OCI-M1 (cell line): ENCODE data around the gene SCUBE1.

Experiments
- DNase-seq: peaks from one replicate; lab custom pipeline; 2025; lab: John Stamatoyannopoulos, UW

The SCUBE1 gene

DNA sequence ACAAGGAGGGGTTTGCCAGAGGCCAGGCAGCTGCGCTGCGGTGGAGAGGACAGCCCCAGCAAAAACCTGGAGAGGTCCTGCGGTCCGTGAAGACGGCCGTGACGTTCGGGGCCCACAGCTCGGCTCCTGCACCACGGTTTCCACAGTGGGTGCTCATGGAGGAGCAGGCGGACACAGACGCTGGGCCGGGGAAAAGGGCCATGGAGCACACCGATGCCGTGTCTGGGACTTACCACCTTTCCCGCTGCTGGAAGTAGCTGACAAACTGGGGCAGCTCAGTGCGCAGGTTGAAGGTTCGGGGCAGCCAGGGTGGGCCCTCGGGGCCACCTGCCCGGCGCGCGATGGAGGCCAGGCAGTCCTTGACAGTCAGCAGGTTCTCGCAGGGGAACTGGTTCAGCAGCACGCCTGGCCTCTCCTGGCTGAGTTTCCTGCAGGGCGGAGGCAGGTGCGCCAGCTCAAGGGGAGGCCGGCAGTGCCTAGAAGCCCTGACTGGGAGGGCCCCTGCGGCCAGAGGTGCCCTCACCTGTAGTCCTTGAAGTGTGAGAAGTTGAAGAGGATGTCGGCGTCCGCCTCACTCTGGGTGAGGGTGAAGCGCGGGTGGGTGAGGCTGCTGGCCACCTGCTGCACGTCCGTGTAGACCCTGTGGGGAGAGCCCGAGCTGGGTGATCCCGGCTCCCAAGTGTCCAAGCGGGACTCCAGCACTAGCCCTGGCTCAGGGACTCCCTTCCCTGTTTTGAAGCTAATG, 169.0 kb downstream of the SCUBE1 start:
- DNase-seq, result no peak

DNA sequence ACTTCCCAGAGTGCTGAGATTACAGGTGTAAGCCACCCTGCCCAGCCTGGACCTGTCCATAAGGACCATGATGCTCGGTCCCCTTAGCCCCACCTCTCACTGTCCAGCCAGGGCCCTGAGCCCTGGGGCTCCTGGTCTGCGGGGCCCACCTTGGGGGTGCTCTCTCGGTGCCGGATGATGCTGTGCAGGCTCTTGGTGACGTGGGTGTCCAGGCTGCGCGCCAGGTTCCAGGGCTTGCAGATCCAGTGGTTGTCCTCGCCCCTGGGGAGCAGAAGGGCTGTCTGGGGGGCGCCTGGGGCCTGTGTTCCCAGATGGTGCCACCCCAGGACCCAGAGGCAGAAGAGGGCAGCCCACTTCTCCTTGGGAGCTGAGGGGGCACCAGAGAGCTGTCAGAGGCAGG, 169.6 kb downstream of the SCUBE1 start:
- no peak for DNase-seq

DNA sequence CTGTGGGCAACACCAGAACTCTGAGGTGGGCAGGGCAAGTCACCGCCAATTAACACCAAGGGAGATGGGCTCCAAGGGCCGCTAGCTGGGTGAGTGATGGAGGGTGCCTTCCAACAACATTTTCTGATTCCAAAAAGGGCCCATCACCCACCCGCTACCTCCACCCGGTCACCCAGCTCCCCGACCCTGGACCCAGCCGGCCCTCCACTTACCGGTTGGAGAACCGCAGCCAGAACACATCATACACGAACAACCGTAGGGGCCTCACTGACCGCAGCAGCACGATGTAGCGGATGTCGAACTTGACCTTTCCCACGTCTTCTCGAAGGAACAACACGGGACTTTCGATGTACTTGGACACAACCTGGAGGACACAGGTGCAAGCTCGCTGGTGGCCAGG, 171.0 kb downstream of the SCUBE1 start:
- no peak for DNase-seq

DNA sequence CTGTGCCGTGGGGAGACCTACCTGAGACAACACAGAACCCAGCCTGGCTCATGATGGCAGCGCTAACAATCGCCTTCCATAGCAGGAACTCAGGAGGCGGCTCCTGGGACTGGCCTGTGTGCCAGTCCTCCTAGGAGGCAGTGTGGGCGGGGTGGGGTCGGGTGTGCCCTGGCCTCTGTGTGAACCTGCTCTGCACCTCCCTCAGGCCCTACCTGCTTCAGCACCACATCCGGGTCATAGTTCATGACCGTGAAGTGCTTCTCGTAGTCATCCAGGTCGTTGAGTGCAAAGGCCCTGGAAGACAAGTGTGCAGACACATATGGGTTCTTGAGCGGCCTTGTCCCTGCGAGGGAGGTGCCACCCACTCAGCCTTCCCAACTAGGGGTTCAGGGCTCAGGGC, 171.6 kb downstream of the SCUBE1 start:
- no peak for DNase-seq

DNA sequence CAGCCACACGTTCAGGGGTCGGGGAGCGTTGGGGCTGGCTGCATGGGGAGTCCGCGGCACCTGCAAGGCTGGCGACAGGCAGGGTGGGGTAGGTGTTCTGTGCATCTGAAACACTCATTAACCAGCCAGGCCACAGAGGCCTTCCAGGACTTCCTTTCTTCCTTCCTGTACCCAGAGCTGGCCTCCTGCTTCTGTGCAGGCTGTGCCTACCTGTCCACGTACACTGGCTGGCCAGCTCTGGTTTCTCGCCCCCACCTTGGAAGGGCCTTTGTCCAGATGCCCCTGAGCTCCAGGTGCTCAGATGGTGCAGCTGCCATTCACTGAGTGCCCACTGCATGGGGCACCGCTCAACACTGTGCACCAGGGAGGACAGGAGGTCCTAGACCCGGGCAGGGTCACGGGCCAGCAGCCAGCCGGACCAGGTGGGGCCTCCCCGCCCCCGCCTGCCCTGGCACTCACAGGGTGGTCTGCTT, 172.1 kb downstream of the SCUBE1 start:
- DNase-seq, result no peak

DNA sequence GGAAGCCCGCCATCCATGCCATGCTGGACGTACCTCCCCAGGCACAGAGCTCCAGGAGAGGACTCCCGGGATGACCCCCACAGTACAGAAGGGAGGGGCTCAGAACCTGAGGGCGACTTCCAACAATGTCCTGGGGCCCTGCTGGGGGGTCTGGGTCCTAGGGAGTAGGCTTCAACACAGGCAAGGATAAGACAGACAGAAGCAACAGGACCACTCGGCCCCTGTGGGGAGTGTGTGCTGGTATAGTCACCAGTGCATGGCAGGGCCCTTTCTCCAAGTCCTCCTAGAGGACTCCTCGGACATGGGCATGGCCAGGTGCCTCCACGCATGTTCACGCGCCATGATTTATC, 173.1 kb downstream of the SCUBE1 start:
- no peak for DNase-seq

DNA sequence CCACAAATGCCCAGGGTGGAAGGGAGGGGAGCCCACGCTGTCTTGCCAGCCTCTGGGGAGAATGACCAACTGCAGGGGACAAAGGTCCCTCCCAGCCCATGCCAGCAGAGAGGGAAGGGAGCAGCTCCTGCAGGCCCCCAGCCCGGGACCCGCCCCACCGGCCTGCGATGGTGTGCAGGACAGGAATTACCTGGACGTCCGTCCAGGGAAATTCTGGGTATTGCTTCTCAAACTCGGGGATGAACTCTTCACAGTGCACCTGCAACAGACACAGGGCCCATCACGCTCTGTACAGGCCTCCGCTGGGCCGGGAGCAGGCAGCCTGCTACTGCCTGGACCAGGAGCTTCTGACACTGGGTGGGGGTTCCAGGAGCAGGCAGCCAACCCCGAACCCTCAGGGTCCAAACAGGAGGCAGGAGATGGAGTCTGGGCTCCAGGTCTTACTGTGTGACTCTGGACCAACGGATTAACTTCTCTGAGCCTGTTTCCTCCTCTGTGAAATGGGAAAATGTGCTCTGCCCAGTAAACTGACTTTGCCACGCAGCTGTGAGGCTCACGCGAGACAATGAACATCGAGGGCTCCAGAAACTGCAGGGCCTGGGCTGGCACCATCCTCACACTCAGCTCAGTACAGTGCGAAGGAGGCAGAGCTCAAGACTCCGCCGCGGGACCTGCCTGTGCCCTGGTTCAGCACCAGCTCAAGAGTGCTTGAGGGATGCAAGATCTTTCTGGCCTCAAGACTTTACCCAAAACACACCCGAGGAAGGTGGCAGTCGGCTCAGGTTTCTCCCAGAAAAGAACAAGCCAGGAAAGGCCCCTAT, 173.7 kb downstream of the SCUBE1 start:
- DNase-seq, result no peak

DNA sequence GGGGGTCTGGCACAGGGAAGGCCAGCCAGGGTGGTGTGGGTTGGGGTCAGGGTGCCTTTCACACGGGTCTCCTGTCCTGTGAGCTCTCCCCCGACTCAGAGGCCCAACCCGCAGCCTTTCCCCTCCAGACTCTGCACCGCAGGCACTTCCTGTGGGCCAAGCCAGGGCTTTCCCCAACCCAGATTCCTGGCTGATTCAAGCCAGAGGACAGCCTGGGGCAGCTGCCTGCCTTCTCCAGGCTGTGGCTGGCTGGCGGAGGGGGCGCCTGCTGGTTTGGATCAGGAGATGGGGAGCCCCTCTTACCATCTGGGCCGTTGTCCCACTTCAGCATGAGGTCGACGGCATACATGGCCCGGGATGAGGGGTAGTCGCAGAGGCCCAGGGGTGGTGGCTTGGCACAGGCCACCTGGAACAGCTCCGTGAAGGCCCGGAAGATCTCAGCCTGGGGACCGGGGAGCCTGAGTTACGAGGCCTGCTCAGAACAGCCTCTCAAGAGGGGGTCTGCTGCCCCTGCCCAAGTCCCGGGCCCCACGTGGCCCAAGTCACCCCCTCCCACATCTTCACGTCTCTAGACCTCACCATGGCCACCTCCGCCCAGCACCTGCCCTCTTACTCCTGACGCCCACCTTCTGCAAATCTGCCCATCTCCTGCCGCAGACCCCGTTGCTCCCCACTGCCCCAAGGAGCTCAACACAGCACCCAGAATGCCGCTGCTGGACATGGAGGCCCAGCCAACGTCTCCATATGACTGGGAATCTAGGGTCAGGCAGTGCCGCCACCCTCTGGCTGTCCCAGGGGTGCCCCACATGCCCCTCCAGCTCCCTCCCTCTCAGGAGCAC, 174.5 kb downstream of the SCUBE1 start:
- no peak for DNase-seq

DNA sequence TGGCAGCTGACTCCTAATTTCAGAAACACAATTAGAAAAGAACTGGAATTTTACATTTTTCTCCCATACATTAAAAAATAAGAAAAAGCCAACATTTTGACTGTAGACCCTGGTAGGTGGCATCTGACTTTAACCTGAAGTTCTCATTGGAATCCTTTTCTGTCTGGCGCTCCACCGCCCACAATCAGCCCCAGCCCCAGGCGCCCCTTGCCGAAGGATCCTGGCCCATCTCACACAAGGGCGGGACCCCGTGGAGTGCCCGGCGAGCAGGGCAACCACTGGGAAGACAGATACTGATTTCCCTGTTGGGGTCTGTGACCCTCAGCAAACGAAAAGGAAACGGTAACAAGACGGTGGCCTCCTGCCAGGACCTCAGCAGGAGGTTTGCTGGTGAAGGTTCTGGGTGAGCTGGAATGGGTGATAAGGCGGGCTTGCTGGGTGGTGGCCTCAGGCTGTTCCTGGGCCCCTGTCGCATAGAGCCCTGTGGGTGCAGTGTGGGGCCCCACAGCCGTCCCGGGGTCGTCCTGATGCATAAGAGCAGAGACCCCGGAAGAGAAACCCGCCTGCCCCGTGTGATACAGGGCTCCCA, 176.1 kb downstream of the SCUBE1 start:
- no peak for DNase-seq

DNA sequence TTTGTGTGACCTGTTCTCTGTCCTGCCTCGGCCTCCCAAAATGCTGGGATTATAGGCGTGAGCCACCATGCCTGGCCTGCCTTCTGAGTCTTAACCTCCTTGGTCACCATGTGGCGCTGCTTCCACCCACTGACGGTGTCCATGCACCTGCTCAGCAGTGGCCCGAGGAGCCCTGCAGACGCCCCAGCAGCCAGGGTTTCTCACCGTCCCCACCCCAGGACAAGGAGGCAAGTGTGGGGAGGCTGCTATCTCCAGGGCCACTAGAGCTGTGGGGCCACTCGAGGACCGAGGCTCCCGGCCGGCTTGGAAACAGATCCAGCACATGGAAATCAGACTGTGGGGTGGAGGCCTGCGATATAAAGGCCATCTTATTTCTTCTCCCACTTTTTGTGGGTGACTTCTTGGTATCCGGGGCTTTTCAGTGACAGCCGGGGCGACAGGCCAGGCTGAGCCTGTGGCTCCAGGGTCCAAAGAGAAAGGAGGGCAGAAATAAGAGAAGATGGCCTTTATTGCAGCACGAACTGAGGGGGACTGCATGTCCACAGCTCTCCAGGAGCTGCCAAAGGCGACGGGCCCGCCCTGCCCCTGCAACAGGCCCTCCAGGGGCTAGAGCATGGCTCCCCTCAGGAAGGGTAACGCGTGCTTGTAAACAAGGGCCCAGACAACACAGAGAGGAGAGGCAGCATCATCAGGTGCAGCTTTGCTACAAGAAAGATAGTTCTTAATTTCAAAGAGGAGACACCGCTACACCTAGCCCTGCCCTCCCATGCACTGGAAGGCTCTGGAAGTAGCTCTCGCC, 176.8 kb downstream of the SCUBE1 start:
- no peak for DNase-seq

DNA sequence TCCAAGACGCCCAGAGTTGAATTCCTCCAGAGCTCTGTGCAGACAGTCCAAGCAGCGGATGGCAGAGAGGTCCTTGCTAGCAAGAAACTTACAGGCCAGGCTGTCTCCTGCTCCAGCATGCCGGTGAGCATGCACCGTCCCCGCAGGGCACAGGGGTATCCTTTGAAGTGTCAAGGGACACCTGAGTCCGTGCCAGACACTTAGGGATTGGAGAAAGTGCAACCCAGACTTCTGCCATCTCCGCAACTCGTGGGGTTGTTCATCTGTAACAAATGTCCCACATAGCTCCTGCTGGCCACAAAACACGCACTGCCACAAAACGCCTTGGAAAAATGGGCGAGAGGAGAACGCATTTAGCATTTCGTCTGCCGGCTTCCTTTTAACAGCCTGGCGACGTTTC, 178.5 kb downstream of the SCUBE1 start:
- no peak for DNase-seq

DNA sequence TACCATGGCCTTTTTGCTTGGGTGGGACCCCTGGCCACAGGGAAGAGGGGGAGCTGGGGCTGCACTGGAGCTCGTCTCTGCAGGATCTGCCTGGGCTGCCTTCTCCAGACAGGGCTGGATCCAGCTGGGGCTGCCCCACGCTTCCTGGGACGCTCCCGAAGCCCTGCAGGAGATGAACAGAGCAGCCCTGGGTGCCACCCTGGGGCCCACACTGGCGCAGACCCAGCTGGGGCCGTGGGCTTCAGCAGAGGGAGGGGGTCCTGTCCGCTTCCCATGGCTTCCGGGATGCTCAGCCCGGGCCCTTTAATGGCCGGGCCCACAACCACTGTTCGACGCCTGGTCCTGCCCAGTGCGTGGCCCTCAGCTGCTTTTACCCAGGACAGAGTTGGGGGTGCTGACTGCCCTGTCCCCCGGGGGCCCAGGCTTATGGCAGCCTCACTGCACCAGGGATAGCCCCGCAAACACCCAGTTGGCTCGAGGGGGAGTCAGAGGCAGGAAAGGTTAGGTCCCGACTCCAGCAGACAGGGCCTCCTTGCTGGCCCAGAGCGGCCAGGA, 179.9 kb downstream of the SCUBE1 start:
- no peak for DNase-seq

DNA sequence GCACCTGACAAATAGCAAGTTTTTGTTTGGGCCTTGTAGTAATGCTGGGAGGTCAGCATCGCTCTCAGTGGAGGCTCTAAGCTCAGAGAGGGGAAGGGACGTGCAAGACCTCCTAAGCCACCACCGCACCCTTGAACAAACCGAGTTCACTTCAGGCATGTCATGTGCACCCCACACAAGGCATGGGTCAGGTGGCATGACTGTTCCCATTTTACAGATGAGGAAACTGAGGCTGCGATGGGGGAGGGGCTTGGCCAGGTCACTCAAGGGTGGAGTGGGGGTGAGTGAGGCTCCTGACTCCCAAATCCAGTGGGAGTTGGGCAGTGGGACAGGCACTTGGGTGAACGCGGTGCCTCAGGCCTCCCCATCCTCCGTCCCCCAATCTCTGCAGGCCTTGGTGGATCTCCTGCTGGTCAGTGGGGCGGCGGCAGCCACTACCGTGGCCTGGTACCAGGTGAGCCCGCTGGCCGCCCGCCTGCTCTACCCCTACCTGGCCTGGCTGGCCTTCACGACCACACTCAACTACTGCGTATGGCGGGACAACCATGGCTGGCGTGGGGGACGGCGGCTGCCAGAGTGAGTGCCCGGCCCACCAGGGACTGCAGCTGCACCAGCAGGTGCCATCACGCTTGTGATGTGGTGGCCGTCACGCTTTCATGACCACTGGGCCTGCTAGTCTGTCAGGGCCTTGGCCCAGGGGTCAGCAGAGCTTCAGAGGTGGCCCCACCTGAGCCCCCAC, 180.6 kb downstream of the SCUBE1 start:
- no peak for DNase-seq

DNA sequence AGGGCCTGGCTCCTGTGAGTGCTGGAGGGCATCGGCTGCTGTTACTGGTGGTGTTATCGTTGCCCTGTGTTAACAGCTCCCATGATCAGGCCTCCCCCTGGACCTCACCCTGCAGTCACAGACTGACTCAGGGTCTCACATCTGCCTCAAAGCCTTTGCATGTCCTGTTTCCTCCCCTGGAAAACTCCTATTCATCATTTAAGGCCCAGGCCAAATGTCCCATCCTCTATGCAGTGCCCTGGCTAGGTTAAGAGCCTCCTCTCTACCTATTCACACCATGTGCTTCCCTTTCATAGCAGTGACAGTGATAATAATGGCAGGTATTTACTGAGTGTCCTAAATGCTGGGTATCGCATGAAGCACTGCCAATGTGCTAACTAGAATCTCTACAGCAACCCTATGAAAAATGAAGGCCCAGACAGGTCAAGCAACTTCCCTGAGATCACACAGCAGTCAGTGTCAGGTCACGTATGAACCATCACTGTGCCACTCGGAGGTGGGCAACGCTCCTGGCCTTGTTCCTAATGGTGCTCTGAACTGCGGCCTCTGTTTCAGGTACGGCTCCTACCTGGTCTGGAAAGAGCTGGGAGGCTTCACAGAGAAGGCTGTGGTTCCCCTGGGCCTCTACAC, 182.6 kb downstream of the SCUBE1 start:
- no peak for DNase-seq

DNA sequence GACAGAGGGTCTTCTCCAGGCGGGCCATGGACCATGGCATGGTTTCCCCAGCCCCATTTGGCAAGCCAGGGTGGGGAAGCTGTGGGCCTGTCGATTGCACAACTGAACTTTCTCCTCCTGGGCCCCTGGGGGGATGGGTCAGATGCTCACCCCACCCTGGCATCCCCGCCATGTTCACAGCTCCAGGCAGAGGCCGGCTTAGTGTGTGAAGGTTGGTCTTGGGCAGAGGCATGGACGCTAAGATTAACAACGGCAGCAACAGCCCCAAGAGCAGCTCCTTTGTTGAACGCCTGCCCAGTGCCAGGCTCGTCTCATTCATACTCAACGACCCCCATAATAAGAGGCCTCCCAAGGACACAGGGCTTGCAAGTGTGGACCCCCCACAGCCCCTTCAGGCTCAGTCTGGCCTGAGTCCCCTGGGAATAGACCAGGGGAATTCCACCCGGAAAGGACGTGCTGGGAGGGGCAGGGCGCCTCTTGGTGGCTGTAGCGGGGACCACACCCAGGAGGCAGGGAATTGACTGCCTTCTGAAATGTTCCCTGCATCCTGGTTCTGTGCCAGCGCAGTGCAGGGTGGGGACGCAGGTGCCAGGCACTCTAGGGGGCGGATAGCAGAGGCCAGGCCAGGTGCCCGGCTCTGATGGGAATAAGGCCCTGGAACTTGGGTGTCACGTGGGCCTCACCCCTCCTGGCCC, 183.5 kb downstream of the SCUBE1 start:
- DNase-seq, result no peak

DNA sequence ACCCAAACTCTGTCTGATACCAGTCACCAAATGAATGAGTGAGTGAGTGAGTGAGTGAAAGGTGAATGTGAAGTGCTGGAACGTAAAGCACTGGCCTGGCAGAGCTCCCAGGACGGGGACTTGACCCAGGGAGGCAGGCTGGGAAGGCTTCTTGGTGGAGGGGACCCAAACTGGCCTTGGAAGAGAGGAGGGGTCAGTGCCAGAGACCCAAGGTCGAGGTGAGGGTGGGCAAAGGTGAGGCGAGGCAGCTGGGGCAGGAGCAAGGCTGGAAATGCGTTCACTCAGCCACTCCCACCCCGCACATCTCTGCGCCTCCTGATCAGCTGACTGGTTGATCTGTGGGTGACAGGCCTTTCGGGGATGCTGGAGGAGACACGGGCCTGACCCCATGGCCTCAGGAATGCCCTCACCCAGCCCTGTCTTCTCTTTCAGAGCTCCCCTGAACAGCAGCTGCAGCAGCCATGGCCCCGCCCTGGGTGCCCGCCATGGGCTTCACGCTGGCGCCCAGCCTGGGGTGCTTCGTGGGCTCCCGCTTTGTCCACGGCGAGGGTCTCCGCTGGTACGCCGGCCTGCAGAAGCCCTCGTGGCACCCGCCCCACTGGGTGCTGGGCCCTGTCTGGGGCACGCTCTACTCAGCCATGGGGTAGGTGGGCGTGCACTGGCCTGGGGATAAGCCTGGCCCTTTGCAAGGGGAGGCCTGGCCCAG, 184.2 kb downstream of the SCUBE1 start:
- DNase-seq, result no peak

DNA sequence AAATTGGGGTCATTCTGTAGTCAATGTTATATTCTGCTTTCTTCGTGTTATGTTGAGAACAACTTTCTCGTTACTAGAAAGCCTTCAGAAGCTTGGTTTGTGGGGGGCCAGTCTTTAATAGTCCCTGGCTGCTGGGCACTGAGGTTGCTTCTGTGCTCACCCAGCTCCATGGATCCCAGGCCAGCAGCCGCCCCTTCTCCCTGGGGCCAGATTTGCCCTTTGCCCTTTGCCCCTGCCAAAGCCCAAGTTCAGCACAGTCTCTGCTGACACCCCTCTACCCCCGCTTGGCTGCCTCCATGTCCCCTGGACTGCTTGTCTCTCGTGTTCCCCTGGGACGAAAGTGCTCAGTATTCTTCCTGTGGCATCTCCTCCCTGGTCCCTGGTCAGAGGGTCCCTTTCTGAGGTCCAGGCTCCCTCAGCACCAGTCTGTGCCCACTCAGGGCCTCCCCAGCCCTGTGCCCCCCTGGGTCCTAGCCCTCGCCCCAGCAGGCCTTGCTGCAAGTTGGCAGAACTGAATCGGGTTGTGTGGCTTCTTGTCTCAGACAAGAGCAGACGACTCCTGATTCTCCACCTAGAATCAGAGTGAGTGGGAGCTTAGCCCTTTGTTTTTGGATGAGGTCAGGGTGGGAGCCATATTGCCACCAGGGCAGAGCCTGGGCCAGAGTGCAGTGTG, 185.2 kb downstream of the SCUBE1 start:
- no peak for DNase-seq

DNA sequence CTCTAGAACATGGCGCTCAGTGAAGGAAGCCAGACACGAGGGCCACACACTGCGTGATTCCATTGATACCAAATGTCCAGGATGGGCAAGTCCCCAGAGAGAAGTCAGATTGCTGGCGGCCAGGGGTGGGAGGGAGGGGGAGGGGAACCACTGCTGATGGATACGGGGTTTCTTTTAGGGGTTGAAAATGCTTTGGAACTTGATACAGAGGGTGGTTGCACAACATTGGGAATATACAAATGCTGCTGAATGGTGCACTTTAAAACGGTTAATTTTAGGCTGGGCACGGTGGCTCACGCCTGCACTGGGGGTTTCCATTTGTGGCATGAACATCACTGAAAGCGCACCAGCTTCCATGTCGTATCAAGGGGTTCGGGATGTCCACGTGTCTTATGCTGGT, 186.8 kb downstream of the SCUBE1 start:
- no peak for DNase-seq
